Measurements from ENCODE around the gene KCTD7.
"Not testable (repeated sequence)": the region's sequence is repeated elsewhere in the genome, so short reads cannot be mapped to it uniquely, and the experiment has no call there.

Gene KCTD7

GRCh38 chr7:66653719-66654274, 25.1 kb downstream of the KCTD7 start:
- DNase-seq: not testable (repeated sequence)

- DNase-seq: peak; percentile 97
These were observed 25.8 kb downstream of the KCTD7 start for GRCh38 chr7:66654275-66655112.

- not testable (repeated sequence) for DNase-seq
These were observed 26.6 kb downstream of the KCTD7 start for GRCh38 chr7:66655113-66655806.

- not testable (repeated sequence) for DNase-seq
These were observed 27.3 kb downstream of the KCTD7 start for GRCh38 chr7:66655826-66656485.

GRCh38 chr7:66657798-66658197, 29.1 kb downstream of the KCTD7 start:
- no peak for DNase-seq

GRCh38 chr7:66662646-66663264, 34.1 kb downstream of the KCTD7 start:
- DNase-seq: no peak

GRCh38 chr7:66664590-66665293, 36.1 kb downstream of the KCTD7 start:
- DNase-seq: no peak

GRCh38 chr7:66666313-66666952, 37.8 kb downstream of the KCTD7 start:
- no peak for DNase-seq

- DNase-seq: no peak
These were observed 38.5 kb downstream of the KCTD7 start for GRCh38 chr7:66667023-66667728.

- DNase-seq: no peak
These were observed 39.4 kb downstream of the KCTD7 start for GRCh38 chr7:66668112-66668511.

- no peak for DNase-seq
These were observed 40.0 kb downstream of the KCTD7 start for GRCh38 chr7:66668677-66669076.

GRCh38 chr7:66669088-66669487, 40.4 kb downstream of the KCTD7 start:
- no peak for DNase-seq

GRCh38 chr7:66669496-66669895, 40.8 kb downstream of the KCTD7 start:
- DNase-seq: no peak

- no peak for DNase-seq
These were observed 42.4 kb downstream of the KCTD7 start for GRCh38 chr7:66671034-66671433.

GRCh38 chr7:66671486-66671885, 42.8 kb downstream of the KCTD7 start:
- not testable (repeated sequence) for DNase-seq

- not testable (repeated sequence) for DNase-seq
These were observed 43.9 kb downstream of the KCTD7 start for GRCh38 chr7:66672432-66673123.

- not testable (repeated sequence) for DNase-seq
These were observed 44.5 kb downstream of the KCTD7 start for GRCh38 chr7:66673124-66673640.

- no peak for DNase-seq
These were observed 51.1 kb downstream of the KCTD7 start for GRCh38 chr7:66679633-66680244.

Data from right kidney (tissue), 1 donor.